A549 treated with AZD9567 at 1 μM for 4 hours (cell line): Measurements from ENCODE around the gene SLC37A2. TPM values are rescaled to one million over a fixed set of nuclear protein-coding genes. Genes with fewer than 3 reads are reported as not detected.

Experiments
- total RNA-seq: library from RNA; stranded (reverse); fragments of 200-300 nt; extraction: Qiagen RNA extraction; gene quantifications from 5 replicates; pipeline ENCODE4 v1.2.3, GENCODE V29; 2022; ENCODE audit not compliant: insufficient read depth

Gene SLC37A2
- total RNA-seq, result 0.08 to 0.13 TPM (median 0.10 TPM) in 4 of 5 replicates, not detected in the other

DNA sequence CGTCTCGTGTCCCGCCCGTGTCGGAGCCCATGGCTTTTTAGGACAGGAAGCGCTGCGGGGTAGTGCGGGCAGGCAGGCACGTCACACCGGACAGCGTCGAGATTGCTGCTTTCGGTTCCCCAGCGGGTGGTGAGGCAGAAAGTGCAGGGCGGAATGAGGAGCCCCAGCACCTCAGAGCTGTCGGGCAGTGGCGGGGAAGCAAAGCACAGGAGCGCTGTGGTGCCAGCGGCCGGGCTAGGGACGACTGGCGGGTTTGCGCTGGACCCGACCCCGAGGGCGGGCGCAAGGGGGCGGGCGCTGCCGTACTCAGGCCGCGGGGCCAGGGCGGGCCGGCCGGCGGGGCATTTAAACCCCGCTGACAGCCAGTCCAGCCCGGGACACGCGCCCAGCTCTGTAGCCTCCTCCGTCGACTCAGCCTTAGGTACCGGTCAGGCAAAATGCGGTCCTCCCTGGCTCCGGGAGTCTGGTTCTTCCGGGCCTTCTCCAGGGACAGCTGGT is at the start of gene SLC37A2:
Gene SLC37A2 (plus strand): TSS at position 375 of the 498 bp plus-strand sequence. CDS start 63 bp downstream, at position 438.

DNA sequence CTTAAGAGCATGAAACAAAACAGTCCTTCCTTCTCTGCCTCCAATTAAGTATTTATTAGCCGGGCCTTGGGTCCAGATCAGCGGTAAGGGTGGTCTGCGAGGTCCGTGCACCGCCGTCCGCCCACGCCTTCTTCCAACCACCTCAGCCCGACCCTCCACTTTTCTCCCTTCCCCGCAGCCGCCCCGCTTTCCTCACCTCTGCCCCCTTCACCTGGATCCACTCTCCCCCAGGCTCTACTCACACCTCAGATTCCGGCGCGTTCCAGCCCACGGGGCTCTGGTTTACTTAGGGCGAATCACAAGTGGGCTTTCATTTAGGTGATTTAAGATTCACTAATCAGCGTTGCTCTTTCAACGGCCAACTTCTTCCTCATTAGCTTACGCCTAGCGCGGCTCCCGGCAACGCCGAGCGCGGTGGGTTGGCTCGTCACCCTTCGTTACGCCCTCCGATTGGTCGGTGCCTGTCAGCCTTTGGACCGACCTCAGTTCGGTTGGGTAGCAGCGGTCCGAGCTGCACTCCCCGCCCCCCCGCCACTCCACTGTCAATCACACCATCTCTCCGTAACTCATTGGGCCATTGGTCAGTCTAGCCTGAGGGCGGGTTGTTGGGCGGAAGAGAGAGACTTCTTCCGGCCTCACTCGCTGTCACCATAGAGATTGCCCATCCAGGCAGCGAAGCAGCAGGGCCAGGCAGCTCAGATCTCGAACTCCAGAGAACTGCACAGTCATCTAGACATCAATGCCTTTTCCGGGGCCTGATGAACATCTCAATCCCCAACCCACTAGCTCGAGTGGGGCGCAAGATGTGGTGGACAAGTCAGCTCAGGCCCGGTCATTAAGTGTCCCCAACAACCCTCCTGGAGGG is 48.5 kb downstream of the SLC37A2 start, which contains the start of gene TMEM218:
Gene TMEM218 (minus strand): TSS at position 284 of the 865 bp plus-strand sequence. CDS start 9,385 bp downstream, outside the sequence.

Other genes starting within 250 kb of the SLC37A2 start
- 2.0 to 3.0 TPM (median 2.9 TPM) in 5 replicates for gene ROBO3, start 197.9 kb upstream of the SLC37A2 start, total RNA-seq
- gene ROBO4, start 165.4 kb upstream of the SLC37A2 start, total RNA-seq, result not detected in 5 replicates
- not detected in 5 replicates for gene HEPN1, start 144.1 kb upstream of the SLC37A2 start, total RNA-seq
- gene HEPACAM, start 127.3 kb upstream of the SLC37A2 start, total RNA-seq, result not detected in 5 replicates
- gene CCDC15, start 109.1 kb upstream of the SLC37A2 start, total RNA-seq, result 0.49 to 0.66 TPM (median 0.55 TPM) in 5 replicates
- gene TMEM218, start 48.3 kb downstream of the SLC37A2 start, total RNA-seq, result 15.5 to 23.3 TPM (median 20.7 TPM) in 5 replicates
- gene PKNOX2, start 101.4 kb downstream of the SLC37A2 start, total RNA-seq, result 0.03 TPM in 1 of 5 replicates, not detected in the others